Thyroid gland (tissue), 4 donors: Measurements from ENCODE around the gene SLC9A8. TPM values are rescaled to one million over a fixed set of nuclear protein-coding genes. Genes with fewer than 3 reads are reported as not detected.
"Not testable (repeated sequence)": the region's sequence is repeated elsewhere in the genome, so short reads cannot be mapped to it uniquely, and the experiment has no call there.

ENCODE experiments used
- DNase-seq, 2 donors: peaks; one replicate each; pipeline ENCODE4 v3.0.0-alpha.2; 2019
- H3K27ac ChIP-seq, 3 donors: fragments of 200-600 bp; sonication (generic); 1 replicate in 2 of 3; 2 replicates in 1 of 3; pipeline ENCODE4 v1.5.1; 2016 to 2019; ENCODE audit warnings: mild to moderate bottlenecking in 1 of 3, moderate library complexity in 1 of 3
- H3K27me3 ChIP-seq: fragments of 200-600 bp; sonication (generic); one replicate; pipeline ENCODE4 v1.5.1; 2019
- H3K36me3 ChIP-seq, 2 donors: fragments of 200-600 bp; sonication (generic); one replicate each; pipeline ENCODE4 v1.5.1; 2016 to 2019
- H3K4me1 ChIP-seq, 2 donors: fragments of 200-600 bp; sonication (generic); one replicate each; pipeline ENCODE4 v1.5.1; 2017 to 2019
- H3K4me3 ChIP-seq, 3 donors: fragments of 200-600 bp; sonication (generic); replicated peaks in 1 of 3; 1 replicate in 2 of 3; 2 replicates in 1 of 3; pipeline ENCODE4 v1.5.1; 2016; ENCODE audit warnings: mild to moderate bottlenecking in 1 of 3
- H3K9me3 ChIP-seq: fragments of 200-600 bp; sonication (generic); one replicate; pipeline ENCODE4 v1.5.1; 2017
- POLR2A ChIP-seq, 2 donors: fragments of 450-650 bp; IDR thresholded peaks; one replicate each; pipeline ENCODE4 v1.6.1; 2017; ENCODE audit warnings: antibody characterized with exemption in 2 of 2, mild to moderate bottlenecking in 2 of 2, moderate library complexity in 1 of 2
- WGBS, 2 donors: methylation state at CpG; one replicate each; pipeline ENCODE4 v1.1.5; 2017; 5-methylcytosine and 5-hydroxymethylcytosine counted together
- intact Hi-C: fragments of 100-400 bp; cut with DNase I; formaldehyde crosslinking; loops from one replicate; pipeline ENCODE4 v1.15.1; 2023
- total RNA-seq, 4 donors: library from RNA; depleted of rRNA; stranded (reverse); fragments of >200 nt; gene quantifications; one replicate each; pipeline ENCODE4 v1.2.3, GENCODE V29; 2016
- TF ChIP-seq, protein P1 (sequence below), 6 experiments: fragments of 200-600 bp in 3 of 6; fragments of 450-650 bp in 3 of 6; sonication (generic) in 3 of 6; IDR thresholded peaks; one replicate each; pipeline ENCODE4 v1.5.1; 2016 to 2019; ENCODE audit warnings: antibody characterized with exemption in 6 of 6, mild to moderate bottlenecking in 2 of 6, inconsistent platforms in 1 of 6, moderate library complexity in 1 of 6

The SLC9A8 gene
- total RNA-seq, 4 donors from 2014 or later, result 12.0 to 20.2 (median 16.1) TPM

- 86 to 88% methylated on average over 2 of the region's 2 CpGs for WGBS, 2 donors
- peaks cover 6 to 7% of the 10 kb centered on the region in 2 donors for H3K36me3 ChIP-seq
- no peak overlapping the region for H3K4me3 ChIP-seq
- no peaks in the 10 kb centered on the region for H3K9me3 ChIP-seq
- intact Hi-C loops, result loop anchor here (10.0 kb wide), 1 partner anchor 57 kb away; the partner anchor contains the start of gene SPATA2
- H3K27ac ChIP-seq, result no peak overlapping the region
- no peak for TF ChIP-seq POLR2A (IDR thresholded peaks at IDR 0.05)
- TF ChIP-seq, protein P1, sequence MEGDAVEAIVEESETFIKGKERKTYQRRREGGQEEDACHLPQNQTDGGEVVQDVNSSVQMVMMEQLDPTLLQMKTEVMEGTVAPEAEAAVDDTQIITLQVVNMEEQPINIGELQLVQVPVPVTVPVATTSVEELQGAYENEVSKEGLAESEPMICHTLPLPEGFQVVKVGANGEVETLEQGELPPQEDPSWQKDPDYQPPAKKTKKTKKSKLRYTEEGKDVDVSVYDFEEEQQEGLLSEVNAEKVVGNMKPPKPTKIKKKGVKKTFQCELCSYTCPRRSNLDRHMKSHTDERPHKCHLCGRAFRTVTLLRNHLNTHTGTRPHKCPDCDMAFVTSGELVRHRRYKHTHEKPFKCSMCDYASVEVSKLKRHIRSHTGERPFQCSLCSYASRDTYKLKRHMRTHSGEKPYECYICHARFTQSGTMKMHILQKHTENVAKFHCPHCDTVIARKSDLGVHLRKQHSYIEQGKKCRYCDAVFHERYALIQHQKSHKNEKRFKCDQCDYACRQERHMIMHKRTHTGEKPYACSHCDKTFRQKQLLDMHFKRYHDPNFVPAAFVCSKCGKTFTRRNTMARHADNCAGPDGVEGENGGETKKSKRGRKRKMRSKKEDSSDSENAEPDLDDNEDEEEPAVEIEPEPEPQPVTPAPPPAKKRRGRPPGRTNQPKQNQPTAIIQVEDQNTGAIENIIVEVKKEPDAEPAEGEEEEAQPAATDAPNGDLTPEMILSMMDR (IDR thresholded peaks at IDR 0.05), result no peak
- H3K27me3 ChIP-seq, result no peaks in the 10 kb centered on the region
- peaks cover 0 to 12% of the 10 kb centered on the region in 2 donors for H3K4me1 ChIP-seq
- DNase-seq, result no peak
Measured at GRCh38 chr20:49858076-49858585, 45.5 kb downstream of the SLC9A8 start.

DNA sequence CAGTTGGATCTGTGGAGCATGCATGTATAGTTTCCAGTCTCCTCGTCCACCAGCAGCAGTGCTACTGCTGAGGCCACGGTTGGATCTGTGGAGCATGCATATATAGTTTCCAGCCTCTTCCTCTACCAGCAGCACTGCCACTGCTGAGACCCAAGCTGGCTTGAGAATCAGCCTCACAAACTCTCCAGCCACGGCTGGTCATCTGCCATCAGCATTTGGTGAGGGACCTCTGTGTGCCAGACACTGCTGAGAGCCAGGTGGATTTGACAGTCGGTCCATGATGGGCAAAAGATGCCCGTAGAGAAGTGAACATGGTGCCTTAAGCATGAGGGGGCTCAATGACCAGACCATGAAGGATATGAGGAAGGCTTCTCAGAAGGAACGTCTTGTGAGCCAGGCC is 46.4 kb downstream of the SLC9A8 start:
- intact Hi-C loops, result loop anchor here (10.0 kb wide), 1 partner anchor 56 kb away; the partner anchor contains the start of gene SPATA2
- TF ChIP-seq, protein P1 (IDR thresholded peaks at IDR 0.05), result no peak
- no peak for TF ChIP-seq POLR2A (IDR thresholded peaks at IDR 0.05)
- no peak for DNase-seq
- Histone ChIP-seq H3K27me3 (no peaks in the 10 kb centered on the region), H3K9me3 (no peaks in the 10 kb centered on the region), H3K27ac (no peak overlapping the region), H3K4me3 (no peak overlapping the region), H3K36me3 (peaks cover 6 to 7% of the 10 kb centered on the region in 2 donors), H3K4me1 (peaks cover 0 to 3% of the 10 kb centered on the region in 2 donors)
- 91 to 92% methylated on average over 6 of the region's 6 CpGs for whole genome bisulfite sequencing, 2 donors

GRCh38 chr20:49859807-49860206 is 47.2 kb downstream of the SLC9A8 start:
- H3K36me3 ChIP-seq, result peaks cover 7 to 10% of the 10 kb centered on the region in 2 donors
- intact Hi-C loops, result loop anchor here (10.0 kb wide), 1 partner anchor 55 kb away; the partner anchor contains the start of gene SPATA2

GRCh38 chr20:49861232-49861631 is 48.6 kb downstream of the SLC9A8 start:
- H3K27ac ChIP-seq, H3K27me3 ChIP-seq, intact Hi-C loops, H3K36me3 ChIP-seq, H3K4me3 ChIP-seq, DNase-seq, H3K9me3 ChIP-seq: not testable (repeated sequence)
- H3K4me1 ChIP-seq, result peaks cover 5 to 11% of the 10 kb centered on the region in 2 donors
- WGBS, 2 donors, result 96 to 98% methylated on average over 3 of the region's 3 CpGs

More at GRCh38 chr20:49859807-49860206, 47.2 kb downstream of the SLC9A8 start:
- TF ChIP-seq, protein P1 (IDR thresholded peaks at IDR 0.05), result no peak
- no peak for TF ChIP-seq POLR2A (IDR thresholded peaks at IDR 0.05)
- Histone ChIP-seq H3K9me3 (no peaks in the 10 kb centered on the region), H3K27ac (no peak overlapping the region), H3K4me3 (no peak overlapping the region), H3K4me1 (no peaks in the 10 kb centered on the region), H3K27me3 (no peaks in the 10 kb centered on the region)
- DNase-seq, result no peak

GRCh38 chr20:49862607-49863200 is 50.1 kb downstream of the SLC9A8 start:
- TF ChIP-seq, protein P1 (IDR thresholded peaks at IDR 0.05), result no peak
- no peak for TF ChIP-seq POLR2A (IDR thresholded peaks at IDR 0.05)
- Histone ChIP-seq H3K27me3 (no peaks in the 10 kb centered on the region), H3K27ac (no peak overlapping the region), H3K4me1 (peaks cover 13 to 25% of the 10 kb centered on the region in 2 donors), H3K9me3 (no peaks in the 10 kb centered on the region), H3K36me3 (peaks cover 0 to 4% of the 10 kb centered on the region in 2 donors), H3K4me3 (no peak overlapping the region)
- 94 to 95% methylated on average over 6 of the region's 6 CpGs for WGBS, 2 donors
- DNase-seq, result no peak
- intact Hi-C loops, result no loop called here
